BJ (cell line): ENCODE data around the gene MAML2. TPM values are rescaled to one million over a fixed set of nuclear protein-coding genes. Genes with fewer than 3 reads are reported as not detected.

Experiments used
- CTCF ChIA-PET: fragments of 350-600 bp; formaldehyde crosslinking; extraction: SDS; loops from one replicate; lab custom pipeline; 2021; ENCODE audit warnings: antibody characterized with exemption, inconsistent platforms; lab: Yijun Ruan, JAX
- POLR2A ChIA-PET: fragments of 300-600 bp; sonication (Branson Sonifier 250); formaldehyde crosslinking; extraction: SDS; loops from one replicate; lab custom pipeline; 2021; ENCODE audit warnings: antibody characterized with exemption; lab: Charles Lee
- DNase-seq: peaks from one replicate; pipeline ENCODE4 v3.0.0-alpha.2; 2011; ENCODE audit warnings: low read depth
- H3K27me3 ChIP-seq: 2 replicates; pipeline ENCODE4 v1.6.0; 2011; ENCODE audit warnings: low read length; ENCODE audit not compliant: control insufficient read depth, insufficient read depth
- H3K36me3 ChIP-seq: 2 replicates; pipeline ENCODE4 v1.5.1; 2011; ENCODE audit warnings: low read length; ENCODE audit not compliant: control insufficient read depth, insufficient read depth
- H3K4me3 ChIP-seq: 2 replicates; pipeline ENCODE4 v1.5.1; 2011; ENCODE audit warnings: low read depth, mild to moderate bottlenecking, control low read depth, low read length
- CTCF ChIP-seq: IDR thresholded peaks from 2 replicates; pipeline ENCODE4 v1.5.1; 2011; ENCODE audit warnings: low read depth, mild to moderate bottlenecking, control low read depth, inconsistent platforms, low read length, moderate library complexity; ENCODE audit not compliant: insufficient read depth
- polyA plus RNA-seq: library from polyadenylated mRNA; depleted of rRNA; stranded (reverse); fragments of >200 nt; gene quantifications from 2 replicates; pipeline ENCODE4 v1.2.3, GENCODE V29; 2011

Gene MAML2
- polyA plus RNA-seq, 1 experiment = 22.0 TPM

- DNase-seq = no peak
- POLR2A ChIA-PET = interaction anchor here (0.6 kb wide), 1 partner anchor 159 kb away, joined by 3 read pairs; no protein-coding TSS in a partner anchor
- CTCF ChIA-PET = interaction anchor here (0.7 to 1.2 kb wide), 3 partner anchors 26 to 39 kb away, joined by 3 read pairs; partner anchors contain the start of gene MAML2
Measured at GRCh38 chr11:96303980-96304379, 39.0 kb downstream of the MAML2 start.

GRCh38 chr11:96303064-96303463, 39.9 kb downstream of the MAML2 start:
- DNase-seq = no peak
- no peaks in the 10 kb centered on the region for H3K27me3 ChIP-seq
- H3K4me3 ChIP-seq = no peak overlapping the region
- TF ChIP-seq CTCF = no peak
- H3K36me3 ChIP-seq = 0 out of 2 replicates have a peak, but pooled peaks cover 1% of the 10 kb centered on the region
- ChIA-PET CTCF (interaction anchor here (0.7 kb wide), 1 partner anchor 40 kb away, joined by 3 read pairs; the partner anchor contains the start of gene MAML2), POLR2A (no interaction called here)

More at GRCh38 chr11:96303980-96304379, 39.0 kb downstream of the MAML2 start:
- H3K36me3 ChIP-seq = 0 out of 2 replicates have a peak, but pooled peaks cover 1% of the 10 kb centered on the region
- no peak overlapping the region for H3K4me3 ChIP-seq
- no peaks in the 10 kb centered on the region for H3K27me3 ChIP-seq
- no peak for TF ChIP-seq CTCF

GRCh38 chr11:96301818-96302217, 41.2 kb downstream of the MAML2 start:
- Histone ChIP-seq H3K4me3 (no peak overlapping the region), H3K27me3 (no peaks in the 10 kb centered on the region), H3K36me3 (0 out of 2 replicates have a peak, but pooled peaks cover 1% of the 10 kb centered on the region)
- DNase-seq = no peak
- CTCF ChIA-PET = no interaction called here
- no peak for TF ChIP-seq CTCF
- POLR2A ChIA-PET = no interaction called here

GRCh38 chr11:96299155-96299888, 43.7 kb downstream of the MAML2 start:
- DNase-seq = no peak
- CTCF ChIA-PET = interaction anchor here (0.7 to 1.0 kb wide), 3 partner anchors 23 to 1511 kb away, joined by 3 to 4 read pairs (median 3); no protein-coding TSS in a partner anchor
- TF ChIP-seq CTCF = no peak
- Histone ChIP-seq H3K36me3 (0 out of 2 replicates have a peak, but pooled peaks cover 1% of the 10 kb centered on the region), H3K4me3 (no peak overlapping the region), H3K27me3 (no peaks in the 10 kb centered on the region)
- POLR2A ChIA-PET = no interaction called here

GRCh38 chr11:96295369-96295768, 47.6 kb downstream of the MAML2 start:
- ChIA-PET POLR2A (no interaction called here), CTCF (interaction anchor here (0.6 kb wide), 1 partner anchor 57 kb away, joined by 3 read pairs; no protein-coding TSS in a partner anchor)
- Histone ChIP-seq H3K4me3 (no peak overlapping the region), H3K27me3 (no peaks in the 10 kb centered on the region), H3K36me3 (0 out of 2 replicates have a peak, but pooled peaks cover 1% of the 10 kb centered on the region)
- TF ChIP-seq CTCF = no peak
- no peak for DNase-seq
